Measurements from ENCODE around the gene TMEM132E. TPM values are rescaled to one million over a fixed set of nuclear protein-coding genes. Genes with fewer than 3 reads are reported as not detected.

Gene TMEM132E
- polyA plus RNA-seq, 12 donors, result 0.08 to 0.74 (median 0.32) TPM; not detected in 2

- no peak for DNase-seq
Observed at GRCh38 chr17:34665150-34665806, 85.9 kb downstream of the TMEM132E start.

- DNase-seq, result no peak
Observed at GRCh38 chr17:34665819-34666763, 86.7 kb downstream of the TMEM132E start.

DNA sequence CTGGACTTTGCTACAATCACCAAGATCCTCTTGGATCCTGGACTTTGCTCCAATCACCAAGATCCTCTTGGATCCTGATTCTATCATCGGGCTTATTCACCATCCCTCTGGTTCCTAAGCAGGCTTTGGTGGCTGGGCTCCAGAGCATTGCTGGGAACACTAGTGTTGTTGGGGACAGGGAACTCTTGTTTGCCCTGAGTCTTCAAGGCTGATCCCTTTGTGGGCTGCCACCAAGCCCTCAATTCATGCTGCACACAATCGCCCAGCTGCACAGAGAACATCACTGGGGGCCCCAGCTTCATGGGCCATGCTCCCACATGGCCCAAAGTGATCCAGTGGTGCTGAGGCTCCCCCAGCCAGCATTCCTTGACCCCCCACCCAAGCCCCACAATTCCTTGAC is 88.3 kb downstream of the TMEM132E start:
- no peak for DNase-seq

GRCh38 chr17:34668206-34668605 is 88.8 kb downstream of the TMEM132E start:
- no peak for DNase-seq

DNA sequence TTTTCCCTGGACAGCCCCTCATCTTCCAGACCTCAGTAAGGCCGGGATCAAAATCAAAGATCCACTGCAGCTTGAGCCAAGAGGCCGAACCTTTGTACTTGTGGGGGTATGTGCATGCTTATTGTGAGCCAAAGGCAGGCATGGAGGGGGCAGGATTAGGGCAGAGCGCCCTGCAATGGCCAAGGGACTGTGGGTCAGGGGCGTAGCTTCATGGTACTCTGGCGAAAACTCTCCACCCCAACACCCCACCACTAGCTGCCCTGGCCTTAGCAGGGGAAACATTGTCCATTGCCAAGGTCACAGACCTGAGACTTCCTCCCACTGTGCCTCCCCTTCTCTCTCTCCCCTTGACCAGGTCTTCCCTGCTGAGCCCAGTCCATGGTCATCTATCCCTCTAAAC is 90.1 kb downstream of the TMEM132E start:
- DNase-seq, result no peak

GRCh38 chr17:34670618-34671017 is 91.2 kb downstream of the TMEM132E start:
- DNase-seq, result no peak

DNA sequence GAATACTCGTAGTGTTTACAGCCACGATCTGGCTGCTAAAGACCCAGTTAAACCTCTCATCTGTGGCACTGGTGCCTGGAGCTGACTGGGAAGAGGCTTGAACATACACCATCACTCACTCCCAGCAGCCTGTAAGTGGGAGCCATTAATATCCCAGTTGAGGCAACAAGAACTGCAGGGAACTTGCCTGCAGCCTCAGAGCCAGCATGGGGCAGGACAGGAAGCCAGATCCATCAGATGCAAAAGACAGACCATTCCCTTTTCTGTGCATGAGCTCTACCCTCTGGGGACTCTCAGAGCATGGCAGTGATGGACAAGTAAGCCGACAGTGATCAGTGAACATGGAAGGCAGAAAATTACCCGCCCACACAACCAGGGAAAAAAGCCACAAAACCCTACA is 91.8 kb downstream of the TMEM132E start:
- no peak for DNase-seq

- DNase-seq, result no peak
Observed at GRCh38 chr17:34672176-34672785, 92.9 kb downstream of the TMEM132E start.

DNA sequence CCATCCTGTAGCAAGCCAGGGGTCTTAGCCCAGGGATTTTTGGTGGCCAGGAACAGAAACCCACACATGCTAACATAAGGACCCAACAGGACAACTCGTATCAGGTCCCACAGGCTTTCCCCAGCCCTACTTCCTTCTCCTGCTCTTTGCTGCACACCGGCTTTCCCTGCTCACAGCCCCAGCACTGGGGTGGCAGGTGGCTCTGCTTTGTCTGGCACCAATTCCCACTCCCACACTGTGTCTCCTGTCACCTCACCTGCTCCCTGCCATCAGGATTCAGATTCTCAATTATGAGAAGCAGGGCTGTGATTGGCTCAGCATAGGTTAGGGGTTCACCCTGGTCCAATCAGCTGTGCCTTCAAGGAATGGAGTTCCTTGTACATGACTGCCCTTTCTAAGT is 94.1 kb downstream of the TMEM132E start:
- no peak for DNase-seq

GRCh38 chr17:34673995-34674890 is 94.9 kb downstream of the TMEM132E start:
- no peak for DNase-seq

DNA sequence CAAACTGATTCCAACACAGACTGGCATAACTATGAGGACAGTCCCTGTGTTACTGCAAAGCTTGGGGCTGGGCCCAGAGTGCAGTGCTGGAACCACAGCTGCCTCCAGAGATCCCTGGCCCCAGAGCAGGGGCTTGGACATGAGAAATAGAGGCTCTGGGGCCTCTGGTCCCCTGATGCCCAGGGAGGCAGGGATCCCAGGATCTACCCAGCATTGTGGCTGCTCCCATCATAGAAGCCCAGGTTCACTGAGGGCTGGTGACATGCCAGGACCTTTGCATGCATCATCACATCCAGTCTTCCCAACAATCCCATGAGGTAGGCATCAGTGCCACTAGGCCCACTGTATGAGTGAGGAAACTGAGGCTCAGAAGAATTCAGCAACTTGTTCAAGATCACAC is 95.8 kb downstream of the TMEM132E start:
- no peak for DNase-seq

DNA sequence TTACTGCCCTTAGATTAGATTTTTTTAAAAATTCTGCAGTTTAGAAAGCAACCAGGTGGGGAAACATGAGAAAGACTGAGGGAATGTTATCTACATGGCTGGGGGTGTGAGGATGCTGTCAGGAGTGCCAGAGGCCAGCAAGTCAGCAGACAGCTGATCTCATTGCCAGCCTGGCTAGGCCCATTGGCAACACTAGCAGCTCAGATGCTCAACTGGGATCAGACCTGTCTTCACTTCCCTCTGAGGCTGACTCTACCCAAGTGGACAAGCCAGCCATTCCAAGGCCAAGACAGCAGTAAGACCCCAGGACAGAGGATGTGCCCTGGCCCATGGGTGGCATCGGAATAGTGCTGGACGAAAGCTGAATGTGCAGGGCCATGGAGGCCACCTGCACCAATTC is 96.2 kb downstream of the TMEM132E start:
- DNase-seq, result no peak

DNA sequence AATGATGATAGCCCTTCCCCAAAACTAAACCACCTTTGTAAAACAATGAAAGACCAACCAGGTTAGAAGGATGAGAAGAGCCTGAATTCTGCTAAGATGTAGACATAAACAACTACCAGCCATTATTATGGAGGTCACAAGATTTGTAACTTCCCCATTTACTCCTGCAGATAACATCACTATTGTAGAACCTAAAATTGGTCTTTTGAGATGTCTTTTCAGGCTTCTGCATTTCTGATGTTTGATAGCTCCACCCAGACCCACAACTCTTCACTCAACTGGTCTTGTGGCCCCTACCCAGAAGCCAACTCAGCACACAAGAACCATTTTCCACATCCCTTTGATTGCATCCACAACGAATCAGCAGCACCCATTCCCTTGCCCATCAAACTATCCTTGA is 100.8 kb downstream of the TMEM132E start:
- no peak for DNase-seq

- no peak for DNase-seq
Observed at GRCh38 chr17:34682305-34682704, 102.9 kb downstream of the TMEM132E start.

DNA sequence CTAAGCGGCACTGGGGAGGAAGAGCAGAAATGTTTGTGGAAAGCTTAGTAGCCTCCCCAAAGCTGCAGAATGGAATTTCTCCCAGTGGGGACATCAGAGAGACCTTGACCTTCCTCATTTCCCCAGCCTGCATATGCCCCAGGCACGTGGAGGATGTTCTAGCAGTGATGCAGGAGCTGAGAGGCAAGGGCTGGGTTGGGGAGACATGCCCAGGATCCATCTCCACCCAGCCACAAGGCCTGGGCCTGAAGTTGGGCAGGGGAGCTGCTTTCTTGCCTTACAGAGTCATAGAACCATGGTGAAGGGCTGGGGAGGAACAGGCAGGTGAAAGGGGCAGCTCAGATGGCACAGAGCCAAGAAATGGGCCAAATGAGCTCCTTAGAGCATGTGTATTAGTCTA is 104.0 kb downstream of the TMEM132E start:
- no peak for DNase-seq

Other genes starting within 250 kb of the TMEM132E start
- gene CCL13, start 223.1 kb upstream of the TMEM132E start, polyA plus RNA-seq (ENCODE audit: insufficient read length in 12 of 12), result 1 to 10 TPM in 5 of 12 donors, under 1 TPM in 5, not detected in 2; 0.28 to 3.8 (median 1.0) TPM
- not detected for gene CCL1, start 216.3 kb upstream of the TMEM132E start, polyA plus RNA-seq (ENCODE audit: insufficient read length in 12 of 12)

Data from muscle of arm (tissue), 12 donors.